HG02938 (cell line): ENCODE measurements around the gene MAFG.

Source experiments
- ATAC-seq: cut with Tn5 transposase; IDR thresholded peaks from one replicate; pipeline ENCODE4 v1.9.1; 2021; ENCODE audit warnings: mild to moderate bottlenecking, moderate library complexity; ENCODE audit not compliant: unreplicated experiment

Gene MAFG

GRCh38 chr17:81911277-81911961 is 16.1 kb downstream of the MAFG start, which contains the start of gene PCYT2:
Gene PCYT2, minus strand, starts transcription at chr17:81911399. Its CDS starts 44 bp downstream, at chr17:81911355.
- ATAC-seq = peak; percentile 59

- peak; percentile 24 for ATAC-seq
These were observed 16.7 kb downstream of the MAFG start for GRCh38 chr17:81910840-81911276.

GRCh38 chr17:81909966-81910839 is 17.3 kb downstream of the MAFG start:
- no peak for ATAC-seq

GRCh38 chr17:81909231-81909630 is 18.3 kb downstream of the MAFG start:
- ATAC-seq = no peak

GRCh38 chr17:81908793-81909192 is 18.7 kb downstream of the MAFG start:
- no peak for ATAC-seq

GRCh38 chr17:81907219-81908145 is 20.1 kb downstream of the MAFG start:
- no peak for ATAC-seq

GRCh38 chr17:81906476-81907218 is 20.9 kb downstream of the MAFG start:
- ATAC-seq = no peak

GRCh38 chr17:81905993-81906392 is 21.5 kb downstream of the MAFG start:
- ATAC-seq = no peak

- ATAC-seq = no peak
These were observed 22.1 kb downstream of the MAFG start for GRCh38 chr17:81905424-81905875.

GRCh38 chr17:81904600-81905423 is 22.7 kb downstream of the MAFG start:
- ATAC-seq = no peak

- ATAC-seq = no peak
These were observed 23.5 kb downstream of the MAFG start for GRCh38 chr17:81903896-81904599.

- ATAC-seq = no peak
These were observed 24.1 kb downstream of the MAFG start for GRCh38 chr17:81903415-81903831.

GRCh38 chr17:81902653-81903414 is 24.7 kb downstream of the MAFG start:
- ATAC-seq = no peak

GRCh38 chr17:81902023-81902652 is 25.4 kb downstream of the MAFG start, which contains the start of gene NPB:
Gene NPB, plus strand, starts transcription at chr17:81902238. Its CDS starts 40 bp downstream, at chr17:81902278.
- no peak for ATAC-seq

- ATAC-seq = no peak
These were observed 26.1 kb downstream of the MAFG start for GRCh38 chr17:81901167-81902022.

GRCh38 chr17:81900181-81900820 is 27.2 kb downstream of the MAFG start:
- no peak for ATAC-seq
